Measurements from ENCODE around the gene PIN1.
"Not testable (repeated sequence)": the region's sequence is repeated elsewhere in the genome, so short reads cannot be mapped to it uniquely, and the experiment has no call there.

The PIN1 gene

GRCh38 chr19:9818734-9819595 is 16.2 kb upstream of the PIN1 start, which contains the start of gene FBXL12:
TSS of gene FBXL12 (minus strand) at chr19:9819079. CDS start at chr19:9818813, 266 bp downstream.
- DNase-seq = peak; percentile 100

GRCh38 chr19:9819596-9819909 is 15.6 kb upstream of the PIN1 start:
- no peak for DNase-seq

- not testable (repeated sequence) for DNase-seq
Observed at GRCh38 chr19:9820034-9820433, 15.1 kb upstream of the PIN1 start.

GRCh38 chr19:9823816-9824215 is 11.3 kb upstream of the PIN1 start:
- no peak for DNase-seq

DNA sequence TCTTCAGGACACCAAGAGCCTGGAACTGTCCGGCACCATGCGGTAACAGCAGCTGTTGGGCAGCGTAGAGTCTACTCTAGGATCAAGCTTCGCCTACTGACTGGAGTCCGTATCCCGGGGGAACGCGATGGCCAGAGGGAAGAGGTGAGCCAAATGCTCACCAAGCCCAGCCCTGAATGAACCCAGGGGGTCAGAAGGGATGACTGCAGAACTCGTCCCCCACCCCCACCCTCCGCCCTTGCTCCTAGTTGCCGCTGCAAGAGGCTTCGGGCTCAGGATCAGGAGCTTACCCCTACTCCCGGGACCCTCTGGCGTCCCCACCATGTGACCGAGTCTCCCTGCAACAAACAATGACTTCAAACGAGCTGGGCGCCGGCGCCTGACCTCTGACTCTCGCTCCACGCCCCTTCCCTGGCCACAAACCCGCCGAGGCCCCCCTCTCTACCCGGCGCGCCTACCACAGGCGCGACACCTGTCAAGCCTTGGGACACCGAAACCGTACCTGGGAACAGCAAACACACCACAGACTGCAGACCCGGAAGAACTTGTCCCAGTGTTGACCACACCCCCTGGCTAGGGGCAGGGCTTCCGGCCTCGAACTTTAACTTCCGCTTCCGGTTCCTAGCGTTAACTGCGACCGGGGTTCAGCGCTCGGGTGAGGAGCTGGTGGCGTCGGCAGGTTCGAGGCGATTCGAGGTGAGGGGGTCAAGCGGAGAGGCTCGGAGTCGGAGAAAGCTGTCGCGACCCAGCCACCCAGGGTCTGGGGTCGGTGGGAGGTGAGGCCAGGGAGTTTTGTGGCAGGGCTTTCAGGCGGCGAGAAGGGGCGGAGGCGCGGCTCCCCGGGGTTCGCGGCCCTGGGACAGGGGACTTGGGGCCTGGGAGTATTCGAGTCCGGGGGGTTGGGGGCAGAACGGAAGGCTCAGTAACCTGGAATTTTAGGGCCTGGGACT is 7.6 kb upstream of the PIN1 start, which contains the start of gene UBL5:
Gene UBL5, plus strand, starts transcription at position 630 of the 950 bp plus-strand sequence. CDS start 420 bp downstream, outside the sequence.
- DNase-seq = peak; percentile 89 to 93

DNA sequence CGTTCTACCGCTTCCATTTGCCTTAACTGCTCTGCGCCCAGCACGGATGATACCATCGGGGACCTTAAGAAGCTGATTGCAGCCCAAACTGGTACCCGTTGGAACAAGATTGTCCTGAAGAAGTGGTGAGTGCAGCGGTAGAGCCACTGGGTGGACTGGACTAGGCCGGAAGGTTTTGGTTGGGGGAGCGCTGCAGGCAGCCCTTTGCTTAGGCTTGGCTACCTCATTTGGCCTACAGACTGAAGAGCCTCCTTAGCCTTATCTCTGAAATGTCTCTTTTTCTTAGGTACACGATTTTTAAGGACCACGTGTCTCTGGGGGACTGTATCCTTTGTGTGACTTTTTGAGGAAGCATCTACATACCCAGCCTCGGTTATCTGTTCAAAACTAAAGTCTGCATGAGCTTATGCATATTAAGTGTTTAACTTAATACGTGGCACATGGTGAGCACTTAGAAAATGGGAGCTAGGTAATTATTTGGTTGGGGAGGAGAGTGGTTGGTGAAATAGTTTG is 6.5 kb upstream of the PIN1 start:
- no peak for DNase-seq

- DNase-seq = no peak
Observed at GRCh38 chr19:9834307-9834725, 802 bp upstream of the PIN1 start.

DNA sequence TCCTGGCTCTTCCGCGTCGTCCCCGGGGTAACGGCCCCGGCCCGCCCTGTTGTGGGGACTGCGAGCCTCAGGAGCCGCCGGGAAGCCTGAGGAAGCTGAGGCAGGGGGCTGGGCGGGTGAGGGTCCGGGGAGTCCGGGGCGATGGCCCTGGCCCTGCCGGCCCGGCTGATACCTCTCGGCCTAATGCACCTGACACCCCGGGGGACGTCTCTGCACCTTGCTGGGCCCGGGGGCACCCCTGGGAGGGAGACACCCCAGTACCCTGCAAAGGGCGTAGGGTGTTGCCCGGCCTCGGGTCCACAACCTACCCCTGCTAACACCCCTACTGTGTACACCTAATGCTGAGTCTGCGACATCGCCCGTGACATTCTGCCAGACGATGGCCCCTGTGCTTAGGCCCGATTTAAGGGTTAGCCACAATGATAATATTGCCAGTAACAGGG is 410 bp downstream of the PIN1 start:
- DNase-seq = no peak

DNA sequence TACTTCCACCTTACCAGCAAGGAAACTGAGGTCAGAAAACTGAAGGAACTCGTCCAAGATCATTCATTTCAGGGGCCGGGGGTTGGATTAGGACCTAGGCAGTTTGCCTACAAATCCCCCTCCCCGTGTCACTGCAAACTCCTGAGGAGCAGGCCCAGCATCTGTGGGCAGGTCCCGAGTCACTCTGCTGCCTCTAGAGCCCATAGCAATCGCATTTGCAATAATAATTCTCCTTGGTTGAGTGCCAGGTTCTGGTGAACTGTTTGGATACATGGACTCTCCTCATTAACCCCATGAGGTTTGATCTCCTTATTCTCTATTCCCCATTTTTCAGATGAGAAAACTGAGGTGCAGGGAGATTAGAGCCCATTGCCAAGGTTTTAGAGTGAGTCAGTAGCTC is 903 bp downstream of the PIN1 start:
- no peak for DNase-seq

- no peak for DNase-seq
Observed at GRCh38 chr19:9838324-9838723, 3.2 kb downstream of the PIN1 start.

DNA sequence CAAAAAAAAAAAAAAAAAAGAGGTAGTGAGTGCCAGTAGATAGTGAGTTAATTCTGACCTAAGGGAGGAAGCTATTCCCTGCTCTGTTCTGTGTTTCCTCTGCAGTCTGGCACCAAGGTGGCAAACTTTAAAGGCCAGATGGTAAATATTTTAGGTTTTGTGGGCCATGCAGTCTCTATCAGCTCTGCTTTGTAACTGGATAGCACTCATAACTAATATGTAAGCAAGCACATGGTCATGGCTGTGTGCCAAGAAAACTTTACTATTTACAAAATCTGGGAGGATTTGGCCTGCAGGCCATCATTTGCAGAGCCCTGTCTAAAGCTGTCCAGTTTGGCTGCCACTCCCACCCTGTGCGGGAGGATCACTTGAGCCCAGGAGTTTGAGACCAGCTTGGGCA is 4.3 kb downstream of the PIN1 start:
- DNase-seq = no peak

GRCh38 chr19:9842834-9843625 is 7.9 kb downstream of the PIN1 start:
- DNase-seq = no peak

DNA sequence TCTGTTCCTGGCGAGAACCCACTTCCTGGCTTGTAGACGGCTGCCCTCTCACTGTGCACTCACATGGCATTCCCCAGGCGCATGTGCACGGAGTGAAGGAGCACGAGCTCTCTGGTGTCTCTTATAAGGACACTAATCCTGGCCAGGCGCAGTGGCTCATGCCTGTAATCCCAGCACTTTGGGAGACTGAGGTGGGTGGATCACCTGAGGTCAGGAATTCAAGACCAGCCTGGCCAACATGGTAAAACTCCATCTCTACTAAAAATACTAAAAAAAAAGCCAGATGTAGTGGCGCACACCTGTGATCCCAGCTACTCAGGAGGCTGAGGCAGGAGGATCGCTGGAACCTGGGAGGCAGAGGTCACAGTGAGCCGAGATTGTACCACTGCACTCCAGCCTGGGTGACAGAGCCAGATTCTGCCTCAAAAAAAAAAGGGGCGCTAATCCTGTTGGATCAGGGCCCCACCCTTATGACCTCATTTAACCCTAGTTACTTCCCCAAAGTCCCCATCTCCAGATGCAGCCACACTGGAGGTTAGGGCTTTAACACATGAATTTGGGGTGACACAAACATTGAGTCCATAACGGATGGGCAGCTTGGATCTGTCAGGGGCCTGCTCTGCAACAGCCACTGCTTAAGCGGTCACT is 8.6 kb downstream of the PIN1 start:
- not testable (repeated sequence) for DNase-seq

- DNase-seq = peak in 1 of 2 donors; percentile 37
Observed at GRCh38 chr19:9847087-9847671, 12.1 kb downstream of the PIN1 start.

DNA sequence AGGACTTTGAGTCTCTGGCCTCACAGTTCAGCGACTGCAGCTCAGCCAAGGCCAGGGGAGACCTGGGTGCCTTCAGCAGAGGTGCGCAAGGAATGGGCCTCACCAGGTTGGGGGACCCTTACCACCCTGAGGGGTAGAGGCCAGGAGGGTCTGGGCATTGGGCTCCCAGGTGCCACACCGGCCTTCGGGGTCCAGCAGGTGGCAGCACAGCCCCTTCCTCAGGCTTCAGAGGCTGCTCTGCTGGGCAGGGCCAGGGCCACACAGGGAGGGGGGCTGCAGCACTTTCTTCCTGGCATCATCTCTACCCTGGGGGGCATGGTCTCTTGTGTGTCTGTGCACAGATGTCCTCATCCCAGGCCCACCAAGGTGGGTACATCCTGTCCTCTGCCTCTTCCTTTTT is 12.9 kb downstream of the PIN1 start:
- DNase-seq = peak; percentile 27 to 56

- DNase-seq = no peak
Observed at GRCh38 chr19:9848762-9849161, 13.6 kb downstream of the PIN1 start.

DNA sequence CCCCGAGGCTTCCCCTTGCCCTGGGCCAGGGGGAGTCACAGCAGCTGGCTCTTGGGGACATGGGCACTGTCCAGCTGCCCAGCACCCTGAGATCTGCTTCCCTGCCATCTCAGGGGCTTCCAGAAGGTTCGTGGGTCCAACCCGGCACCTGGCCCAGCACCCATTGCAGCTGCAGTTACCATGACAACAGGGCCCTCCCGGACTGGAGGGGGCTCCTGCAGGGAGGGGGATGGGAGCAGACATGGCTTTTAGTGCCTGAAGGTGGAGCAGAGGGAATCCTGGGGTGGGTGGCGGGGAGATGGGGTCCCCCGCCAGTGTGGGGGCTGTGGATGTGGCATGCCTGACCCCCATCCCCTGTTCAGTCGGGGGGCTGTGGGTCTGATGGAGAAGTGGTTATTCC is 14.7 kb downstream of the PIN1 start:
- DNase-seq = no peak

DNA sequence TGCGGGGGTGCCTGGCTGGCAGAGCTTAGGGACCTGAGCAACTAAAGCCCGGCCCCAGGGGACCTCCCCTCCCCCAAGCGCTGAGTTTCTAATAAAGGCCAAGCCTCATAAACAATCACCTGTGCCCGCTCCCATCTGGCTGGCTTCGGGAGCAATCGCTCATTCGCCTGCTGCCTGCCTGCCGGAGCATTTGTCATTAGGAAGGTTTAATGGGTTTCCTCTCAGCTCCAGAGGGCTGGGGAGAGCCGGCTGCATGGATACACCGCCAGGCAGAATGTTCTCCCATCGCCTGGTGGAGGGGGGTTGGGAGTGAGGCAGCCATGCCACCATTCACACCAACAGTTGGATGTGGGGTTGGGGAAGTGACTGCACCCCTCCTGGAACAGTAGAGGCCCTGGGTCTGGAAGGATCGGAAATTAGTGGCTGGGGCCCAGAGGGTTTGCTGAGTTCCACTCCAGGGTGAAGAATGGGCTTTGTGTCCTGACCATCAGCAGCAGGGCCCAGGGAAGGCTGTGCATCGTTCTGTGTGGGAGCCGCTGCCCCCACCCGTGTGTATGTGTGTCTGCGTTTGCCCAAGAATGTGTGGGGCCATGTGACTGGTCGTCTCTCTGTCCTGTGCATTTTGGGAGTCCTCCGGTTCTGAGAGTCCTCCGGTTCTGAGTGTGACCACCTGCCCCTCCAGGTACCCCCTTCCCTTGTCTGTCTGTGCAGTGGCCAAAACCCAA is 15.3 kb downstream of the PIN1 start:
- no peak for DNase-seq

DNA sequence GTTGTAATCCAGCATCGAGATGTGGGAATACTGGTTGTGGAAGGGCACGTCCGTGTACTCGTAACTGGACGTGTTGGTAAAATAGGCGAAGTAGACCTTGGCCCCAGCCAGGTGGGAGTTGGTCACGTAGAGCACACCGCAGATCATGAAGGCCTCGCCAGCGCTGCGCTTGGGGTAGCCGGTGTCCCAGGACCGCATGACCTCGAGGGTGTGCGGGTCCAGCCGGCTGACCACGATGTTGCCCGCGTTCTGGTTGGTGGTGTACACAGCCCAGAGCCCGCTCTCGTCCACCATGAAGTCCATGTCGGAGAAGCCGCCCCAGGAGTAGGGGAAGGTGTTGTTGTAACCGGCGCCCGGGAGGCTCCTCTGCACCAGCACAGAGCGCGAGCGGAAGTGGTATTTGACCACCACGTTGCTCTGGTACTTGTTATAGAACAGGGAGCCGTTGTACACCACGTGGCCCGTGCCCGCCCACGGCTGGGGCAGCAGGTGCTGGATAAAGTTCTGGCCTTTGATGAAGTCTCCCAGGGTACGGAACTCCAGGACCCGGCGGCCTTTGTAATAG is 19.2 kb downstream of the PIN1 start:
- no peak for DNase-seq

DNA sequence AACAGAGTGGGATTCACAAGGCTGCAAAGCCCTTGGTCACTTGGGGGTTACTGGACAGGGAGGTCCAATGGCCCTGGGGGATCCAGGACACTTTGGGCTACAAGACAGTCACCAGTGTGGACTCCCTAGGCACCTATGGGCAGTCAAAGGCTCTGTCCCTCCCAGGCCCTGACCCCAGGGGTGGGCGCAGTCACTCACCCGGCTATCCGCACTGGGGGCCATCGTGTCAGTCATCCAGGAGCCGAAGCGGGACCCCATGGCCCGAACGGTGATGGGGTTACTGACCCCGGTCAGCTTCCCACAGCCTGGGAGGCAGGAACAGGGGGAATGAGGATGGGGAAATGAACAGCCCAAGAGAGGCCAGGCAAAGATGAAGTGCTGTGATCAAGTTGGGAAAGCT is 21.5 kb downstream of the PIN1 start:
- no peak for DNase-seq
